ENCODE results near the gene ACP7. TPM values are rescaled to one million over a fixed set of nuclear protein-coding genes. Genes with fewer than 3 reads are reported as not detected.
A peak's percentile ranks its signal among the peaks of the same experiment; 100 is the strongest.

The ACP7 gene
- total RNA-seq, 1 donor from 2014 or later = 0.33 TPM

GRCh38 chr19:39122934-39123731 lies 39.0 kb downstream of the ACP7 start:
- TF ChIP-seq, protein P1, sequence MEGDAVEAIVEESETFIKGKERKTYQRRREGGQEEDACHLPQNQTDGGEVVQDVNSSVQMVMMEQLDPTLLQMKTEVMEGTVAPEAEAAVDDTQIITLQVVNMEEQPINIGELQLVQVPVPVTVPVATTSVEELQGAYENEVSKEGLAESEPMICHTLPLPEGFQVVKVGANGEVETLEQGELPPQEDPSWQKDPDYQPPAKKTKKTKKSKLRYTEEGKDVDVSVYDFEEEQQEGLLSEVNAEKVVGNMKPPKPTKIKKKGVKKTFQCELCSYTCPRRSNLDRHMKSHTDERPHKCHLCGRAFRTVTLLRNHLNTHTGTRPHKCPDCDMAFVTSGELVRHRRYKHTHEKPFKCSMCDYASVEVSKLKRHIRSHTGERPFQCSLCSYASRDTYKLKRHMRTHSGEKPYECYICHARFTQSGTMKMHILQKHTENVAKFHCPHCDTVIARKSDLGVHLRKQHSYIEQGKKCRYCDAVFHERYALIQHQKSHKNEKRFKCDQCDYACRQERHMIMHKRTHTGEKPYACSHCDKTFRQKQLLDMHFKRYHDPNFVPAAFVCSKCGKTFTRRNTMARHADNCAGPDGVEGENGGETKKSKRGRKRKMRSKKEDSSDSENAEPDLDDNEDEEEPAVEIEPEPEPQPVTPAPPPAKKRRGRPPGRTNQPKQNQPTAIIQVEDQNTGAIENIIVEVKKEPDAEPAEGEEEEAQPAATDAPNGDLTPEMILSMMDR (IDR thresholded peaks at IDR 0.05; ENCODE audit: insufficient read depth, low read length, poor library complexity, severe bottlenecking) = no peak
- no peak for DNase-seq (ENCODE audit: low read depth)
- H3K36me3 ChIP-seq (ENCODE audit: control insufficient read depth, insufficient read depth, low read length) = no peaks in the 10 kb centered on the region
- no peak overlapping the region for H3K4me3 ChIP-seq (ENCODE audit: low read depth, low read length)
- H3K27me3 ChIP-seq (ENCODE audit: control insufficient read depth, insufficient read depth, low read length) = no peaks in the 10 kb centered on the region

- no peak overlapping the region for H3K4me3 ChIP-seq (ENCODE audit: low read depth, low read length)
- no peak for DNase-seq (ENCODE audit: low read depth)
- no peaks in the 10 kb centered on the region for H3K27me3 ChIP-seq (ENCODE audit: control insufficient read depth, insufficient read depth, low read length)
- TF ChIP-seq, protein P1 (IDR thresholded peaks at IDR 0.05; ENCODE audit: insufficient read depth, low read length, poor library complexity, severe bottlenecking) = no peak
- no peaks in the 10 kb centered on the region for H3K36me3 ChIP-seq (ENCODE audit: control insufficient read depth, insufficient read depth, low read length)
Measured at GRCh38 chr19:39124136-39124764, 40.1 kb downstream of the ACP7 start.

DNA sequence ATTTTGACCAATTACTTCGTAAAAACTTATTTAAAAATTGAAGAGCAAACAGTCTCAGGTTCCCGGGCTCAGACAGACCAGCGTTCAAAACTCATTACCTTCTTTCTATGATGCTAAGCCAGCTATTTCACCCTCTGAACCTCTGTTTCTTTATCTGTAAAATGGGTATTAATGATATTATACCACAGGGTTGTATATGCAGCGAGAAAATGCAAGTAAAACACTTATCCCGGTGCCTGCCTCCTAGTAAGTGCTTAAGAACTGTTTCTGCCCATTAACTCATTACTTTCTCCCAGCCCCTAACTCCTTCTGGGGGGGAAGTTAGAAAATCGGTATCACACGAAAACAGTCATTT lies 41.0 kb downstream of the ACP7 start:
- no peaks in the 10 kb centered on the region for H3K27me3 ChIP-seq (ENCODE audit: control insufficient read depth, insufficient read depth, low read length)
- TF ChIP-seq, protein P1 (IDR thresholded peaks at IDR 0.05; ENCODE audit: insufficient read depth, low read length, poor library complexity, severe bottlenecking) = no peak
- no peaks in the 10 kb centered on the region for H3K36me3 ChIP-seq (ENCODE audit: control insufficient read depth, insufficient read depth, low read length)
- H3K4me3 ChIP-seq (ENCODE audit: low read depth, low read length) = no peak overlapping the region
- DNase-seq (ENCODE audit: low read depth) = no peak

DNA sequence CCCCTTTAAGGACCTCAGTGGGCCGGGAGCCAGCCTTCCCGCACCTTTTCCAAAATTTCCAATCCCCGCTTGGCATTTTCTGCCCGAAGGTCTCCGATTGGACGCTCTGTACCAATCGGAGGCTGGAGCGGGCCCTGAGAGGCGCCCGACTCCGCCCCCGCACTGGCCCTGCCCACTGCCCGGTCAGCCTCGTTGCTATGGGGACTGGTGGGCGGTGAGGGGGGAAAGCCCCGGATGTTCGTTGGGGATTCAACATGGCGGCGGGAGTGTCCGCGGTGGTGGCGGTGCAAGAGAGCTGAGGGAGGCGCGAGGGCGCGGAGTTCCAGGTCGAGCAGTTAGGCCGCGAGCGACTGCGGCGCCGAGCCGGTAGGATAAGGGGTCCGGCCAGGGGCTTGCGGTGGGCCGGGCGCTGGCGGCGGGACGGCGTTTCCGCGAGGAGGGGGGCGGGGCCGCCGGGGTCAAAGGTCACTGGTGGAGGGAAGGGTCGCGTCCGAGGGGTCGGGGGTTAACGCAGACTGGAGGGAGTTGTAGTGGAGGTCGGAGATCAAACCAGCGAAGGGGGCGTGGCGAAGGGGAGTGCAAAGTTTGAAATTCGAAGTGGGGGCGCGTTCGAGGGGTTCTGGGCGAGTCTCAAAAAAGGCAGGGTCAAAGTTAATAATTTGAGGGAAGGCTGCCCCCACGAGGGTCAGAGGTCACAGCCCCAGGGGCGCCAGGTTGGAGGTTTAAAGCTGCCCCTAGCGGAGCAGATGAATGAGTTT lies 41.6 kb downstream of the ACP7 start, which contains the start of gene PAK4:
PAK4 (plus strand) TSS at position 233 of the 758 bp plus-strand sequence. CDS start 43,768 bp downstream, outside the sequence.
- TF ChIP-seq, protein P1 (IDR thresholded peaks at IDR 0.05; ENCODE audit: insufficient read depth, low read length, poor library complexity, severe bottlenecking) = no peak
- H3K27me3 ChIP-seq (ENCODE audit: control insufficient read depth, insufficient read depth, low read length) = no peaks in the 10 kb centered on the region

DNA sequence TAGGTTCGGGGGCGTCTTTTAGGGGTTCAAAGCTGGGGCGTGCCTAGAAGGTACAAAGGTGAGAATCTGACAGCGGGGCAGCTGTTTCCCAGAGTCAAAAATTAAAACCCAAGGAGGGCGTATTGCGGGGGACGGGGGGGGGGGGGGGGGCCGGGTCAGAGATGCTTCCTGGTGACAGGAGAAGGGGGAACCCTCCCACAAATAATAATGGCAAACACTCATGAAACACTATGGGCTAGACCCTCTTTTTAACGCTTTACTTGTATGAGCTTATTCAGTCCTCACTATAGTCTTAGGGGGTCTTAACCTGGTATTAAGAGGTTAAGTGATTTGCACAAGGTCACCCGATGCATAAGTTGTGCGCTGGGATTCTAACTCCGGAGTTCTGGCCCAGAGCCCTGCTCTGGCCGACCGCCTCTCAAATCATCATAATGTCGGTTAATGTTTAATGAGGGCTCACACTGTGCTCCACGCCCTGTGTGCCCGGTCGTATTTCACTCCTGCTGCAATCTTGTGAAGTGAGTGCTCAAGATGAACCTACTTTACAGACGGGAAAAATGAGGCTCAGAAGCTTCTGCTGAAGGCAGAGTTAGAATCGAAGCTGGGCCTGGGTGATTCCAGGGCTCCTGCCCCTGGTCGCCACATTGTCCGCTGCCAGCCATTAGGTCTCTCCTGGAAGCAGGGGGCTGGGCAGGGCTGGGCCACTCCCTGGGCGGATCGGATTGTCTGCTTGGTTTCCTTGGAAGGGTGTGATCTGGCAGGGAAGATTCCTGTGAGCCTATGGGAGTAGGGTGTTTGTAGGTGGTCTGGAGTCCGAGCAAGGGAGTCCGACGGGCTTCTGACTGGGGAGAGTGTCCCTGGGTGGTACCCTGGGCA lies 42.4 kb downstream of the ACP7 start:
- peak; percentile 67 for DNase-seq (ENCODE audit: low read depth)
- no peaks in the 10 kb centered on the region for H3K36me3 ChIP-seq (ENCODE audit: control insufficient read depth, insufficient read depth, low read length)
- H3K4me3 ChIP-seq (ENCODE audit: low read depth, low read length) = peak overlapping the region; percentile 92
- H3K27me3 ChIP-seq (ENCODE audit: control insufficient read depth, insufficient read depth, low read length) = no peaks in the 10 kb centered on the region
- TF ChIP-seq, protein P1 (IDR thresholded peaks at IDR 0.05; ENCODE audit: insufficient read depth, low read length, poor library complexity, severe bottlenecking) = no peak

More for the DNA sequence above, 41.6 kb downstream of the ACP7 start, which contains the start of gene PAK4:
- H3K4me3 ChIP-seq (ENCODE audit: low read depth, low read length) = peak within 1 kb of the TSS; percentile 92
- DNase-seq (ENCODE audit: low read depth) = peak; percentile 74
- H3K36me3 ChIP-seq (ENCODE audit: control insufficient read depth, insufficient read depth, low read length) = no peaks in the 10 kb centered on the region

Data from kidney epithelial cell (primary cell).